H9 (cell line): Measurements from ENCODE around the gene ADGRL3. TPM values are rescaled to one million over a fixed set of nuclear protein-coding genes. Genes with fewer than 3 reads are reported as not detected.

Source experiments
- DNase-seq: peaks from one replicate; pipeline ENCODE4 v3.0.0-alpha.2; 2017
- H2AFZ ChIP-seq: one replicate; pipeline ENCODE4 v1.6.1; 2013; ENCODE audit warnings: mild to moderate bottlenecking, low read length, control low read depth, moderate library complexity
- H2AK5ac ChIP-seq: 2 replicates; pipeline ENCODE4 v1.6.1; 2013; ENCODE audit warnings: low read length, control low read depth, mixed read lengths; ENCODE audit not compliant: insufficient read length
- H2BK120ac ChIP-seq: one replicate; pipeline ENCODE4 v1.6.1; 2013; ENCODE audit warnings: low read depth, mild to moderate bottlenecking, low read length, control low read depth, inconsistent platforms; ENCODE audit not compliant: poor library complexity, severe bottlenecking
- H2BK12ac ChIP-seq: 2 replicates; pipeline ENCODE4 v1.6.1; 2013; ENCODE audit warnings: low read length, control low read depth, mixed read lengths, low read depth; ENCODE audit not compliant: insufficient read length
- H2BK15ac ChIP-seq: 2 replicates; pipeline ENCODE4 v1.6.1; 2013; ENCODE audit warnings: low read depth, low read length, control low read depth
- H2BK20ac ChIP-seq: one replicate; pipeline ENCODE4 v1.6.1; 2013; ENCODE audit warnings: low read depth, mild to moderate bottlenecking, low read length, control low read depth, inconsistent platforms; ENCODE audit not compliant: poor library complexity, severe bottlenecking
- H2BK5ac ChIP-seq: 2 replicates; pipeline ENCODE4 v1.6.1; 2013; ENCODE audit warnings: low read length, control low read depth, mixed read lengths; ENCODE audit not compliant: insufficient read length
- H3K14ac ChIP-seq: 2 replicates; pipeline ENCODE4 v1.6.1; 2013; ENCODE audit warnings: low read length, control low read depth; ENCODE audit not compliant: insufficient read depth
- H3K18ac ChIP-seq: 2 replicates; pipeline ENCODE4 v1.6.1; 2013; ENCODE audit warnings: low read depth, mild to moderate bottlenecking, mixed read lengths, low read length, control low read depth; ENCODE audit not compliant: insufficient read length
- H3K23ac ChIP-seq: 2 replicates; pipeline ENCODE4 v1.6.1; 2013; ENCODE audit warnings: low read length, control low read depth, mixed read lengths, low read depth; ENCODE audit not compliant: insufficient read length
- H3K23me2 ChIP-seq: 2 replicates; pipeline ENCODE4 v1.6.1; 2013; ENCODE audit warnings: low read depth, mild to moderate bottlenecking, mixed read lengths, low read length, control low read depth; ENCODE audit not compliant: insufficient read length, poor library complexity, severe bottlenecking
- H3K27ac ChIP-seq: 2 replicates; pipeline ENCODE4 v1.5.1; 2013; ENCODE audit warnings: low read length, control low read depth, mixed read lengths, low read depth; ENCODE audit not compliant: insufficient read length
- H3K27me3 ChIP-seq: 2 replicates; pipeline ENCODE4 v1.6.1; 2013; ENCODE audit warnings: low read length, control low read depth, inconsistent platforms; ENCODE audit not compliant: insufficient read depth
- H3K4ac ChIP-seq: 2 replicates; pipeline ENCODE4 v1.6.1; 2013; ENCODE audit warnings: low read depth, mild to moderate bottlenecking, control low read depth, inconsistent platforms, low read length, moderate library complexity
- H3K4me1 ChIP-seq: 2 replicates; pipeline ENCODE4 v1.6.1; 2013; ENCODE audit warnings: low read length, control low read depth, inconsistent platforms; ENCODE audit not compliant: insufficient read depth
- H3K4me2 ChIP-seq: 2 replicates; pipeline ENCODE4 v1.6.1; 2013; ENCODE audit warnings: low read length, control low read depth, mixed read lengths; ENCODE audit not compliant: insufficient read length, insufficient read depth
- H3K56ac ChIP-seq: 2 replicates; pipeline ENCODE4 v1.6.1; 2013; ENCODE audit warnings: low read depth, mild to moderate bottlenecking, mixed read lengths, low read length, control low read depth; ENCODE audit not compliant: insufficient read length
- H3K79me1 ChIP-seq: 2 replicates; pipeline ENCODE4 v1.6.1; 2013; ENCODE audit warnings: low read depth, mild to moderate bottlenecking, moderate library complexity, low read length, control low read depth, inconsistent platforms; ENCODE audit not compliant: insufficient read depth, poor library complexity, severe bottlenecking
- H3K79me2 ChIP-seq: 2 replicates; pipeline ENCODE4 v1.6.1; 2013; ENCODE audit warnings: low read length, control low read depth, inconsistent platforms; ENCODE audit not compliant: insufficient read depth
- H3K9ac ChIP-seq: 2 replicates; pipeline ENCODE4 v1.6.1; 2013; ENCODE audit warnings: low read length, control low read depth, mixed read lengths; ENCODE audit not compliant: insufficient read length; ENCODE audit errors: extremely low read depth
- H3K9me3 ChIP-seq: one replicate; pipeline ENCODE4 v1.6.1; 2013; ENCODE audit warnings: low read depth, low read length, inconsistent platforms; ENCODE audit not compliant: control insufficient read depth
- H3T11ph ChIP-seq: one replicate; pipeline ENCODE4 v1.6.1; 2013; ENCODE audit warnings: mild to moderate bottlenecking, low read length, control low read depth, inconsistent platforms
- H4K20me1 ChIP-seq: one replicate; pipeline ENCODE4 v1.6.1; 2013; ENCODE audit not compliant: control insufficient read depth, insufficient read length, insufficient read depth
- H4K5ac ChIP-seq: 2 replicates; pipeline ENCODE4 v1.6.1; 2013; ENCODE audit warnings: low read depth, mild to moderate bottlenecking, mixed read lengths, low read length, control low read depth; ENCODE audit not compliant: insufficient read length
- H4K8ac ChIP-seq: replicated peaks from 2 replicates; pipeline ENCODE4 v1.6.1; 2013; ENCODE audit warnings: low read length, control low read depth, mixed read lengths, low read depth; ENCODE audit not compliant: insufficient read length
- H4K91ac ChIP-seq: 2 replicates; pipeline ENCODE4 v1.6.1; 2013; ENCODE audit warnings: low read depth, mild to moderate bottlenecking, moderate library complexity, mixed read lengths, low read length, control low read depth; ENCODE audit not compliant: insufficient read length
- H3K27ac Mint-ChIP-seq, 3 experiments: 2 replicates in 2 of 3; 3 replicates in 1 of 3; pipeline ENCODE4 v1.8.0; 2020 to 2021; ENCODE audit warnings: mixed read lengths in 3 of 3, mild to moderate bottlenecking in 1 of 3, moderate library complexity in 1 of 3
- H3K27me3 Mint-ChIP-seq: 2 replicates; pipeline ENCODE4 v1.8.0; 2021; ENCODE audit warnings: low read depth, mild to moderate bottlenecking, moderate library complexity, mixed read lengths
- H3K36me3 Mint-ChIP-seq, 3 experiments: 2 replicates in 2 of 3; 3 replicates in 1 of 3; pipeline ENCODE4 v1.8.0; 2020 to 2021; ENCODE audit warnings: low read depth in 3 of 3, mixed read lengths in 3 of 3; ENCODE audit not compliant: insufficient read depth in 1 of 3
- H3K4me1 Mint-ChIP-seq, 2 experiments: 2 replicates each; pipeline ENCODE4 v1.8.0; 2020; ENCODE audit warnings: mixed read lengths in 2 of 2
- H3K4me3 Mint-ChIP-seq, 2 experiments: 2 replicates in 1 of 2; 3 replicates in 1 of 2; pipeline ENCODE4 v1.8.0; 2020 to 2021; ENCODE audit warnings: mild to moderate bottlenecking in 2 of 2, mixed read lengths in 2 of 2, moderate library complexity in 1 of 2
- H3K9me3 Mint-ChIP-seq, 2 experiments: 2 replicates in 1 of 2; 3 replicates in 1 of 2; pipeline ENCODE4 v1.8.0; 2020; ENCODE audit warnings: mild to moderate bottlenecking in 2 of 2, mixed read lengths in 2 of 2, moderate library complexity in 1 of 2
- CTCF ChIP-seq: fragments of 200-600 bp; sonication (generic); conservative IDR thresholded peaks from 3 replicates; pipeline ENCODE4 v1.8.0; 2021; ENCODE audit warnings: antibody characterized with exemption, mild to moderate bottlenecking
- whole genome bisulfite sequencing: extraction: QIAGEN DNeasy Blood & Tissue Kit; methylation state at CpG from one replicate; pipeline ENCODE4 v1.1.7; 2013; ENCODE audit warnings: missing lambda C conversion rate, low lambda C conversion rate, mixed read lengths; ENCODE audit not compliant: insufficient read length; ENCODE audit errors: extremely low coverage; 5-methylcytosine and 5-hydroxymethylcytosine counted together
- total RNA-seq: library from RNA; stranded (reverse); gene quantifications from 2 replicates; pipeline ENCODE4 v1.2.1, GENCODE V29; 2021

The ADGRL3 gene
- total RNA-seq, 1 experiment from 2014 or later = 5.9 TPM

GRCh38 chr4:61425315-61425714 is 225.2 kb downstream of the ADGRL3 start:
- H4K8ac ChIP-seq = no peak overlapping the region
- WGBS = no CpG with 5 or more reads among the region's 4 CpGs
- H2BK120ac ChIP-seq = no peak overlapping the region
- peak overlapping the region; percentile 79 for H2AK5ac ChIP-seq
- no peak overlapping the region for H2BK12ac ChIP-seq
- H3K4ac ChIP-seq = no peak overlapping the region
- no peaks in the 10 kb centered on the region for H3K23me2 ChIP-seq
- H3K56ac ChIP-seq = no peak overlapping the region
- no peaks in the 10 kb centered on the region for H3K27me3 ChIP-seq
- no peak overlapping the region for H4K5ac ChIP-seq
- H3K4me1 ChIP-seq = no peaks in the 10 kb centered on the region
- H2AFZ ChIP-seq = no peak overlapping the region
- Mint-ChIP-seq H3K36me3 (peaks cover 0 to 28% (median 19%) of the 10 kb centered on the region in 3 experiments; a peak in 6 of 7 replicates), H3K27me3 (no peaks in the 10 kb centered on the region; the same call in 1 of the 2 replicates), H3K4me1 (no peaks in the 10 kb centered on the region), H3K27ac (peak overlapping the region in 1 of 3 experiments; percentile 36; a peak in 2 of 7 replicates), H3K9me3 (peaks cover 8 to 11% of the 10 kb centered on the region in 2 experiments; a peak in 4 of 5 replicates), H3K4me3 (no peak overlapping the region)
- no peak overlapping the region for H3K23ac ChIP-seq
- no peaks in the 10 kb centered on the region for H4K20me1 ChIP-seq
- no peaks in the 10 kb centered on the region for H3K79me1 ChIP-seq
- H3K79me2 ChIP-seq = no peaks in the 10 kb centered on the region
- H3K9me3 ChIP-seq = no peaks in the 10 kb centered on the region
- no peak overlapping the region for H3K14ac ChIP-seq
- H2BK15ac ChIP-seq = no peak overlapping the region
- no peak overlapping the region for H2BK5ac ChIP-seq
- H3K27ac ChIP-seq = no peak overlapping the region
- H3K4me2 ChIP-seq = no peak overlapping the region
- no peak for TF ChIP-seq CTCF
- H3K18ac ChIP-seq = no peak overlapping the region
- H3K9ac ChIP-seq = no peak overlapping the region
- no peak overlapping the region for H3T11ph ChIP-seq
- H2BK20ac ChIP-seq = no peak overlapping the region
- no peak overlapping the region for H4K91ac ChIP-seq
- no peak for DNase-seq
